Measurements from ENCODE around the gene GOT1. TPM values are rescaled to one million over a fixed set of nuclear protein-coding genes. Genes with fewer than 3 reads are reported as not detected.

Gene GOT1
- total and polyA plus RNA-seq, 2 of the 8 experiments (the other 6 are each of a cell fraction or from before 2014, with no cell fraction given) = 16.7 to 47.0 TPM

- Histone ChIP-seq H4K91ac (replicated peaks; ENCODE audit: insufficient read length, low read length) (no peak overlapping the region), H3K18ac (ENCODE audit: extremely low read depth, low read length) (no peak overlapping the region), H2AK5ac (ENCODE audit: low read depth, low read length) (no peak overlapping the region), H3K79me2 (ENCODE audit: control insufficient read depth in 1 of 2, insufficient read depth in 2 of 2, low read length in 2 of 2) (no peaks in the 10 kb centered on the region), H3K4me2 (ENCODE audit: insufficient read depth in 1 of 2, low read depth in 2 of 2, low read length in 2 of 2) (no peak overlapping the region), H2BK120ac (replicated peaks; ENCODE audit: low read depth, low read length) (no peak overlapping the region), H3K4me1 (replicated peaks in 1 of 4; ENCODE audit: control insufficient read depth in 3 of 4, insufficient read depth in 4 of 4, low read length in 3 of 4) (no peaks in the 10 kb centered on the region), H3K9ac (replicated peaks in 1 of 4; ENCODE audit: extremely low read depth in 1 of 4, low read depth in 3 of 4, low read length in 3 of 4) (no peak overlapping the region), H3K4ac (replicated peaks; ENCODE audit: insufficient read length, low read depth, low read length) (no peak overlapping the region), H2BK12ac (ENCODE audit: low read depth, low read length) (no peak overlapping the region), H2BK15ac (ENCODE audit: low read length) (no peak overlapping the region), H3K56ac (replicated peaks; ENCODE audit: insufficient read length, low read depth, low read length) (no peak overlapping the region), H3K14ac (ENCODE audit: insufficient read length) (no peak overlapping the region), H3K9me3 (ENCODE audit: insufficient read depth in 2 of 2, low read depth in 1 of 2, low read length in 1 of 2) (no peaks in the 10 kb centered on the region), H4K8ac (ENCODE audit: extremely low read depth, insufficient read depth, low read length) (no peak overlapping the region), H3K79me1 (ENCODE audit: low read depth, low read length) (no peaks in the 10 kb centered on the region; the same call in 1 of the 2 replicates), H4K20me1 (replicated peaks in 1 of 2; ENCODE audit: control insufficient read depth in 1 of 2, insufficient read depth in 2 of 2, low read length in 2 of 2) (no peaks in the 10 kb centered on the region), H3K4me3 (ENCODE audit: extremely low read depth in 1 of 4, insufficient read depth in 2 of 4, low read depth in 3 of 4, low read length in 4 of 4) (no peak overlapping the region), H2AFZ (ENCODE audit: low read length) (no peak overlapping the region), H3K36me3 (ENCODE audit: control insufficient read depth in 2 of 4, insufficient read depth in 4 of 4, low read length in 3 of 4) (no peaks in the 10 kb centered on the region), H3K23me2 (ENCODE audit: low read depth, low read length) (no peaks in the 10 kb centered on the region), H3K27me3 (replicated peaks in 1 of 4; ENCODE audit: control insufficient read depth in 3 of 4, extremely low read depth in 1 of 4, insufficient read depth in 3 of 4, low read length in 3 of 4) (no peaks in the 10 kb centered on the region), H3K23ac (ENCODE audit: insufficient read length) (no peak overlapping the region), H2BK5ac (ENCODE audit: low read depth, low read length) (no peak overlapping the region), H4K5ac (ENCODE audit: insufficient read length, low read depth, low read length) (no peak overlapping the region), H2BK20ac (ENCODE audit: low read length) (no peak overlapping the region), H3K27ac (ENCODE audit: low read depth, low read length) (no peak overlapping the region)
- CTCF ChIA-PET (ENCODE audit: partially characterized antibody) = interaction anchor here (0.6 to 2.5 kb wide), 3 partner anchors 10 to 1633 kb away, joined by 3 to 8 read pairs (median 6); no protein-coding TSS in a partner anchor
- FAIRE-seq (no peak), DNase-seq (ENCODE audit: low read depth in 1 of 2, low spot score in 2 of 2) (no peak)
- 100% methylated on average over 1 of the region's 1 CpG; no CpG with 5 or more reads in 1 of the 2 experiments for WGBS, 2 experiments (ENCODE audit: extremely low coverage in 1 of 2, insufficient coverage in 1 of 2, insufficient read length in 1 of 2, insufficient replicate concordance in 2 of 2, low coverage in 1 of 2, low lambda C conversion rate in 2 of 2, missing lambda C conversion rate in 1 of 2)
- POLR2A ChIA-PET (ENCODE audit: partially characterized antibody) = interaction anchor here (0.8 to 1.6 kb wide), 2 partner anchors 37 to 47 kb away, joined by 3 read pairs; no protein-coding TSS in a partner anchor
- TF ChIP-seq, protein P1, sequence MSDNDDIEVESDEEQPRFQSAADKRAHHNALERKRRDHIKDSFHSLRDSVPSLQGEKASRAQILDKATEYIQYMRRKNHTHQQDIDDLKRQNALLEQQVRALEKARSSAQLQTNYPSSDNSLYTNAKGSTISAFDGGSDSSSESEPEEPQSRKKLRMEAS (IDR thresholded peaks at IDR 0.05) = no peak
- TF ChIP-seq TAF7 (optimal IDR thresholded peaks at IDR 0.05; ENCODE audit: borderline replicate concordance, low read depth, low read length) (no peak), EZH2 (IDR thresholded peaks at IDR 0.05; ENCODE audit: low read depth, low read length, severe bottlenecking) (no peak)
These were observed 48.2 kb downstream of the GOT1 start for GRCh38 chr10:99382176-99382575.

All from H1 (cell line).